Glomerular visceral epithelial cell (primary cell): ENCODE data around the gene PSME2.

Experiments used
- DNase-seq: peaks from one replicate; pipeline ENCODE4 v3.0.0-alpha.2; 2016; ENCODE audit errors: extremely low spot score

The PSME2 gene

GRCh38 chr14:24151404-24152080 is 5.1 kb upstream of the PSME2 start:
- no peak for DNase-seq

GRCh38 chr14:24150993-24151392 is 4.6 kb upstream of the PSME2 start:
- no peak for DNase-seq

- no peak for DNase-seq
Measured at GRCh38 chr14:24150567-24150966, 4.2 kb upstream of the PSME2 start.

GRCh38 chr14:24150061-24150460 is 3.7 kb upstream of the PSME2 start:
- no peak for DNase-seq

- no peak for DNase-seq
Measured at GRCh38 chr14:24149302-24149969, 3.0 kb upstream of the PSME2 start.

GRCh38 chr14:24147761-24148428 is 1.5 kb upstream of the PSME2 start:
- no peak for DNase-seq

GRCh38 chr14:24146978-24147760 is 759 bp upstream of the PSME2 start, which contains the start of gene RNF31:
Gene RNF31, plus strand, starts transcription at chr14:24147498. Its CDS starts 201 bp downstream, at chr14:24147699.
- DNase-seq, result peak; percentile 98

GRCh38 chr14:24145690-24146452 is 539 bp downstream of the PSME2 start:
- DNase-seq, result no peak

- DNase-seq, result no peak
Measured at GRCh38 chr14:24145219-24145618, 1.2 kb downstream of the PSME2 start.

GRCh38 chr14:24144451-24144850 is 2.0 kb downstream of the PSME2 start:
- DNase-seq, result no peak

GRCh38 chr14:24143511-24143910 is 2.9 kb downstream of the PSME2 start:
- DNase-seq, result no peak

- DNase-seq, result peak; percentile 100
Measured at GRCh38 chr14:24141097-24141880, 5.1 kb downstream of the PSME2 start, which contains the start of gene EMC9. Gene EMC9, minus strand, starts transcription at chr14:24141591. Its CDS starts 287 bp downstream, at chr14:24141304.

GRCh38 chr14:24139272-24139934 is 7.0 kb downstream of the PSME2 start:
- no peak for DNase-seq

GRCh38 chr14:24138396-24139271 is 7.8 kb downstream of the PSME2 start:
- no peak for DNase-seq

- DNase-seq, result no peak
Measured at GRCh38 chr14:24137529-24138395, 8.6 kb downstream of the PSME2 start.

GRCh38 chr14:24136684-24137528 is 9.5 kb downstream of the PSME2 start:
- peak; percentile 10 for DNase-seq
